Activated T-helper 1 cell treated with anti-CD3 and anti-CD28 coated beads, Interleukin-2, amount 50 U/mL, for 16 hours (primary cell): Measurements from ENCODE around the gene SERPINH1.

Source experiments
- DNase-seq, 2 donors: peaks; one replicate each; pipeline ENCODE4 v3.0.0-alpha.2; 2020; ENCODE audit warnings: low read depth in 1 of 2, low spot score in 1 of 2

SERPINH1 gene

DNA sequence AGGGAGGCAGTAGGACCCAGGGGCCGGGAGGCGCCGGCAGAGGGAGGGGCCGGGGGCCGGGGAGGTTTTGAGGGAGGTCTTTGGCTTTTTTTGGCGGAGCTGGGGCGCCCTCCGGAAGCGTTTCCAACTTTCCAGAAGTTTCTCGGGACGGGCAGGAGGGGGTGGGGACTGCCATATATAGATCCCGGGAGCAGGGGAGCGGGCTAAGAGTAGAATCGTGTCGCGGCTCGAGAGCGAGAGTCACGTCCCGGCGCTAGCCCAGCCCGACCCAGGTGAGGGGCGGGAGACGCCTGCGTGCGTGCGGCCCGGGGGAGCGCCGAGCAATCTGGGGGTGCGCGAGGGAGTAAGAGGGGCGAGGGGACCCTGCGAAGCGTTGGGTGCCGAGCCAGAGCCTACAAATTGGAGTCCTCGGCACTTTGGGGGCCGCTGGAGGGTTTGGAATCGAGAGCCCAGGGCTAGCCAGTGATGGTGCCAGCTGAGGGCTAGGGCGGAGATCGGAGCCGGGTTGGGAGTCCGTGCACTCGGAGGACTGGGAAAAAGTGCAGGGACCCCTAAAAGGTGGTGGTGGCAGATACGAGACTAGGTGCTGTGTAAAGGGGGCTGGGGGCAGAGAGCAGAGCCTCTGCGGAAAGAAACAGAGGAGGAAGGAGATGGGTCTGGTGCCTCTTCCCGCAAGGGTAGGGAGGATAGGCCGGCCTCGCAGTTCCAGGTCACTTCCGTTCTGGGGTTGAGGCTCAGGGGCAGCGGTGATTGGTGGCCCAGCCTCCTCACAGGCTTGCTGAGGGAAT, at the start of gene SERPINH1:
Gene SERPINH1, plus strand, starts transcription at position 206 of the 788 bp plus-strand sequence. CDS start 4,097 bp downstream, outside the sequence.
- peak; percentile 21 to 44 for DNase-seq

DNA sequence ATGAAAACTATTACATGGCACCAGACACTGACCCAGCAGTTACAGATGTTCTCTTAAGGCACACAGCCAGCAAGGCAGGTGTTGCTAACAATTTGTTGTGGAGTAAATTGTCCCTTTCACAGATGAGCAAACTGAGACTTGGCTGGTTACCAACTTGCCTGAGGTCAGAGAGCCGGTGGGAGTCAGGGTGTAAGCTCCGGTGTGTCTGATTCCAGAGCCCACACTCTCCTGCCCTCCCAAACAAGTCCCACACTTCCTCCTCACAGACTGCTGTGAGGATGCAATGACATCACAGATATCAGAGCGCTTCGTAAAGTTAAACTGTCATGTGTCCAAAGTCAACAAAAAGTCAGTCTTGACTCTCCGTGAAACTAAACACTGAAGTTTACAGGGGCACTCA, 48.8 kb upstream of the SERPINH1 start:
- DNase-seq: no peak

DNA sequence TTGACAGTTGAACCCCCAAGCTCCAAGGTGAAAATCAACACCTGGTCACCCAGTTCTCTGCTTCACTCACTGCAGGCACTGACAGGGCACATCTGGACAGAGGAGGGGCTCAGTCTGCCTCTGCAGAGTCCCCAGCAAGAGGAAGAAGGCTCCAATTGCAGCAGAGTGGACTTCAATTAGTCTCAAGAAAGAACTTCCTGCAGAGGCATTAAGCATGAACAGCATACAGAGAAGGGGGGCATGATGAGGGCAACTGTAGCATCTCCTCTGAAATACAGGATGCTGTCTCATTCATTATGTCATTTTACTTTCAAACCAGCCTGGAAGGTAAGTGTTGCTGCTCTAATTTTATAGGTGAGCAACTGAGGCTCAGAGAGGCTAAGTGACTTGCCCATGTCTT, 47.5 kb upstream of the SERPINH1 start:
- DNase-seq: no peak

DNA sequence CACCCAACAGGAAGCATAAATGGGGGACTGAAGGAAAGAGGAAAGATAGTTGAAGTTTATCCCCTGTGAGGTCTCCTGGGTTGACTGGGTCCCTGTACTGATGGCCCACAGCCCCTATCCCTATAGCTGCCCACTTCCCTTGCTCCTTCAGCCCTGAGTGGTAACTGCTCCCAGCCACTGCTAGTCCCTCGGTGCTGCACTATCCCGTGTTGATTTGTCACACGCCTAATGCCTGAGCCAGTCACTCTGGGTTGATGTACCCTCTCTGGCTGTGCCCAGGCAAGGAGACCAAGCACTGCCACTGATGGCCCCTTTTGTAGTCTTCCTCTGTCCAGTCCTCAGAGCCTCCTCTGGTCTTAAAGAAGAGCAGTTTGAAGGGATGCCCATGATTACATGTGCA, 45.9 kb upstream of the SERPINH1 start:
- DNase-seq: no peak

DNA sequence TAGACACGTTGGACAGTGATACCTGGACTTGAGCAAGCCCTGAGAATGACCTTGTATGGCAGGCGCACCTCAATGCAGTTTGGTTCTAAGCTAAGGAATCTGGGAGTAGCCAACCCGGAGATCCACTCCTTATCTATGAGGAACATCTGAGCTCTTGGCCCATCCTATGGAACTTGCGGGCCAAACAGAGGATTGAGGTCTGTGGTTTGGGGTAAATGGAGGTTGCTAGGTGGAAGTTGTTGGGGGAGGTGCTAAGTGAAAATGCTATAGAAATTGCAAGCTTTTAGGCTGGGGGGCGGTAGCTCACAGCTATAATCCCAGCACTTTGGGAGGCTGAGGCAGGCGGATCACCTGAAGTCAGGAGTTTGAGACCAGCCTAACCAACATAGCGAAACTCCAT, 45.2 kb upstream of the SERPINH1 start:
- DNase-seq: no peak

DNA sequence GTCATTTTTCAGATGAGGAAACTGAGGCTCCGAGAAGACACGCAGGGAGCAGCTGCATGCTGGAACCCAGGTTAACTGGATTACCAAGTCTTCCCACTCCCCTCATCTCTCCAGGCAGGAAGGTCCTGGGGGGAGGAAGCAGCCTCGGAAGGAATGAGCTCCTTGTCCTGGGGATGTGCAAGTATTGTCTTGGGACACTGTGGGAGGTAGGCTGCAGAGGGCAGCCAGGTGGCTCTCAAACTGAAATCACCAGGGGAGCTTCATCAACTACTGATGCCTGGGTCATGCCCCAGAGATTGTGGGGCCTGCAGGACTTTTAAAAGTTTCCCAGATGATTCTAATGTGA, 43.9 kb upstream of the SERPINH1 start:
- DNase-seq: no peak

DNA sequence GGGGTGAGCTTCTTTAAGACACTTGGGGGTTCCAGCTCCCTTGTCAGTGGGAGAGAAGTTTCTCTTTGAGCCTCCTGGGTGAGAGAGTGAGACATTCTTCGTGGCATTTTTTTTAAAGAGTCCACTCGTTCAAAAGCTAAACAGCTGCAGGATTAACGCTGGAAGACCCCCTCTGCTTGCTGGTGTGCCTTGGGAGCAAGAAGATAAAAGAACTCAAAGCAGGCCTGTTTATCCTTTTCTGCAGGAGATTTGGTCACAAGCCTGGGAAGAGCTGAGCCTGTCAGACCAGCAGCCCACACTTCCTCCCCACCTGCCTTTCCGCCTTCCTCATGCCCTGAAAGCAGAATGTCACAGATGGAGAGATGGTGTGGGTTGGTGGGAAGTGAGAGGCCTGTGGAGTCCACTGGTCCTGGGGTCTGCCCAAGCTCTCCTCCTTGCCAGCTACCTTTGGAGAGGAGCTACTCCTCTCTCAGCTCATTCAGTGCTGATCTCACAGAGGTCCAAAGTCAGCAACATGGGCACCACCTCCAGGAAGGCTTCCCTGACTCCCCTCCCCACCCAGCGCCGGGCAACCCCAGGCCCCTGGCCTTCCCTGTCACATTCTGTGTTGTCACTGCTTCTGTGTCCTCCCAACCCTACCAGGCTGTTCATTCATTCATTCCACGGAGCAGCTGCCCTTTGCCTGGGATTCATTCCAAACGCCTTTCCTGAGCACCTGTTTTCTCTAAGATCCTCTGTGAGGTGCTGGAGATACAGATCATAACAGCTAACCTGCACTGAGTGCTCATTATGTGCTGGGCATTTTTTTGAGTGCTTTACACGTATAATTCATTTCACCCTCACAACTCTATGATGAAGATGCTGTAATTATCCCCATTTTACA, 43.0 kb upstream of the SERPINH1 start:
- DNase-seq: no peak

DNA sequence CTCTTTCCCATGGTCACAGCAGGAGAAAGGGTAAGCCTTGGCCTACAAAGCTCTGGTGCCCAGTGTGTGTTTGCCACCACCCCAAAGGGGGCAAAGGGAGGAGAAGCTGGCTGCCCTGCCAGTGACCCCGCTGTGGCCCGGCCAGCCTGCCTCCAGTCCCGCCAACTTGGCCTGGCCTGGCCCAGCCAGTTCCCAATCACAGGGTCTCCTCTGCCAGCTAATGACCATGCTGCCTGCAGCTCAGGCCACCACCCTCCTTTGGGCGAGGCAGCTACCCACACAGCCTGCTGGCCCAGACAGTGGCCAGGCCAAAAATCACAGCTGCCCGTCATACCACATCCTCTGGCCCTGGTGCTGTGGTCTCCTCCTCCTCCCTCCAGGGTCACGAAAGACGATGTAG, 41.4 kb upstream of the SERPINH1 start:
- no peak for DNase-seq

DNA sequence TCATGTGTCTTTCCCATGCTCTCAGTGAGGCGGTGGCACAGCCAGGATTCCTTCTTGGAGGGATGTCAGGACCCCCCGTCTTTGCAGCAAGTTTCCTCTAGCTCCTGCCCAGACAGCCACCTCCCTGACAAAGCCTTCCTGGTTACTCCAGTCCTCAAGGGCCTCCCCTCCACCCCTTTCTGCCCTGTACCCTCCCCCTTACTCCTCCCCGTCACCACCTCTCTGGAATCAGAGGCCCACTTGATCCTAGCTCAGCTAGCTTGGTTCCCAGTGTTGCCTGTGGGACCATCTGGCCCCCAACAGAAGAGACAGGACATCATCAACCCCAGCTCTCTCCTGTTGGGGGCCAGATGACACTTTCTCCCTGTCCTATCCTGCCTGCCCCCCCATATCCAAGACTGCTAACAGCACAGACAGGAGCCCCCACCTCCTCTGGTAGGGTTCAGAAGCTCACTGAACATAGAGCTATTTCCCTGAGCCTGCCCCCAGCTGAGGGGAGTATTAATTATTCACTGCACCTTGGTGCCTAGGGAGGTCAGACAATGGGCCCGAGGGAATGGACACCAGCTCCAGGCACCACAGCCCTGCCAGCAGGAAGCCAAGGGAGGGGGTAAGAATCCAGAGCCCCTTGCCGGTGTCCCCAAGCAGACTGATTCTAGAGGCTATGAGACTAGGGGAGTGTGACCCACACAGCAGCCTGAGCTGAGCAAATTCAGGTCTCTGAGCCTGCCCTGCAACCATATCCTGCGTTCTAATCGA, 39.6 kb upstream of the SERPINH1 start:
- DNase-seq: no peak

DNA sequence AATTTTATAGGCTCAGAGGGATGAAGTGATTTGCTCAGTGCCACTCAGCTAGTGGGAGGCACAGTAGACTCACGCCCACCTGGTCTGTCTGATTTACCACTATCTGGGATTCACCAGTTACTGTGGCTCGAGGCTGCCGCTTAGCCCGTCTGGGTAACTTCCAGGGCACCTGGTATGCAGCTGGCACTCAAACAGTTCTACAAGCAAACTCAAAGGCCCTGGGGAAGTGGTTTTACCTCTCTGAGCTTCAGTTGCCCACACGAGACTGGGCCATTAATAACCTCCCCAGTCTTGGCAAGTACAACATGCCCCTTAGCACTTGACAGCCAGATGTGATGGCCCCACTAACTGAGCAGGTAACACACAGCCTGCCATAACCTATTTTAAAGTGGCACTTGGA, 38.9 kb upstream of the SERPINH1 start:
- no peak for DNase-seq

DNA sequence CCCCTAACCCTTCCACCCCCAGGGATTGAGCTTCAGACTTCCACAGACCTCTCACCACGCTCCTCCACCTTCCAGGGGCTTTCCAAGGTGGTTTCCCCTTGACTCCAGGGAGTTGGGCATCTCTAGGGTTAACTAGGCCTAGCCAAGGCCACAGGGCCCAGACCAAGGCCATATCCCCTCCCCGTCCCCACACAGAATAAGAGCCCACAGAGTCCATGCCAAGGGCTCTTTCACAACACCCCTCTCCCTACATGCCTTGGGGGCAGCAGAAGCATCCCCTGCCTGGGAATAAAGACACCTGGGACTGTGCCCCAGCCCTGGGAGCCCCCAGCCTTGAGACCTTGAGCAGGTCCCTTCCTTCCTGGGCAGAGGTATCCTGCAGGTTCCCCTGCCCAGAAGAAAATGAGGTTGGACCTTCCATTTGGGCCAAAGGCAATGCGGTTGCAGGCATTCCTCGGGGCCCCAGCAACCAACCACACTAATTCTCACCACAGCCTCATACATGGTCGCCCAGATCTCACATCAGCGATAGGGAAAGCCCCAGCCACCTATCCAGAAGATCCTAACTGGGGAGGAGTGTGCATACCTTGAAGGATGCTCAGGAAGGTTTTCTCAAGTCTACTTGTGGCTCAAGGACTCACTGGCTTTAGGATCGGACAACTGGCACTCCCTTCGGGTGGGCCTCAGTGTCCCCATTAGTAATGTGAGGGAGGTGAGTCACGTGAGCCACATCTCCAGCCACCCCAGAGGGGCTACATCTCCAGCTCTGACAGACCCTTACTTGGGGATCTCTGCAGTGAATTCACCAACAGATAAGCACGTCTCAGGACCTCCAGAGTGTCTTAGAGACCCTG, 38.0 kb upstream of the SERPINH1 start:
- DNase-seq: no peak

DNA sequence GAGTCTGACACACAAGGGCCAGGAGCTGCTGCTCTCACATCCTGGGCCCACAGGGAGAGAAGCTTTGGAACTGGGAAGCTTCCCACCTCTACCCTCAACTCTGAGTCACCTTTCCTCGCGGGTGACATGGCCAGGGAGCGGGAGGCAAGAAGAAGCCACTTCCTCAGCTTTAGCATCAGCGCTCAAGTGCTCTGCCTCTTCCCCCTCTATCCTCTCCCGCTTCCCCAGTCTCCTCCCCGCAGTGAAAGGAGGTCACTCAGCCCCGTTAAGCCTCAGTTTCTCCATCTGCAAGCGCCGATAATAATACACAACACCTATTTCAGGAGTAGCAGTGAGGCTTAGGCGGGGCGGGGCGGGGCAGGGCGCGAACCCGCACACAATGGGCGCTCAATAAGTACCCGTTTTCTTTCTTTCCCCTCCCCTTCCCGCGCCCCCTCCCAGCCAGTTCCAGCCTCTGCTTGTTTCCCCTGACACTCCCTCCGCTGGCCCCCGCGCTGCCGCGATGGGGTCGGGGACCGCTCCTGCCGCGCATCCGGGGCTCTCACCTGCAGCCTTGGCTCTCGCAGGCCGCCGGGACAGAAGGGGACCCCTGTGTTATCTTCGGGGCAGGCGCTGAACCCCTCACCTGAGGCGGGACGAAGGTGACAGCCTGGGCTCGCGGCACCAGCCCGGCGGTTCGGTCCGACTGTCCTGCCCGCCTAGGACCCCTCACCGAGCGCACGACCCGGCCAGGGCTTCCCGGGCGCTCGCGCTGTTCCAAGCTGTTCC, 37.2 kb upstream of the SERPINH1 start:
- DNase-seq: peak in 1 of 2 donors; percentile 15

DNA sequence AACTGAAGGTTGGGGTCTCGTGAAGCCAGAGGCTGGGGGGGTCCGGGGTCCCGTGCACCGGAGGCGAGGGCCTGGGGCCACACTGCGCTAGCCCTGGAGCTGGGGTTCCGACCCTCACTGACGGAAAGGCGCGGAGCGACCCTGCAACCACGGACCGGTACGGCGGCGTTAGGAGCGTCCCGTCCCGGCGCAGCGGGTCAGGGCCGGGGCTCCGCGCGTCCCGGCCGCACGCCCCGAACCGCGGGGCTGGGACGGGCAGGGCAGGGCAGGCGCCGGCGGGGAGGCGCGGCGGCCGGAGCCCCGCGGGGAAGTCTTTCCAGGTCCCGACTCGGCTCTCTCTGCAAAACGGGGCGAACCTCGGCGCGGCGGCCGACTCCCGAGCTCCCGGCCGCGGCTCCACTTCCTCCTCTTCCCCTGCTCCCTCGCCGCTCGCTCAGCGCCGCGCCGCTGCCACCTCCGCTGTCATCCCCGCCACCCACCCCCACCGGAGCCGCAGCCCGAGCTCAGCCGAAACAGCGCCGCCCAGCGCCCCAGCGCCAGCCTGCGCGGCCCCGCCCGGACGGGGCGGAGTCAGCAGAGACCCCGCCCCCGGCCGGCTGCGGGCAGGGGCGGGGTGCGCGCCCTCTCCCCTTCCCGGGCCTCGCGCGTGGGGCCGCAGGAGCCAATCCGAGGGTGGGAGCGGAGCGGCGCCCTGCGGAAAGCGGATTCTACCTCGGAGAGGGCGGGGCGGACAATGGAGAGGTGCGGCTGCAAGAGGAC, 36.4 kb upstream of the SERPINH1 start, which contains the start of gene GDPD5:
Gene GDPD5, minus strand, starts transcription at position 509 of the 759 bp plus-strand sequence. CDS start 48,206 bp downstream, outside the sequence.
- DNase-seq: peak; percentile 71 to 82

DNA sequence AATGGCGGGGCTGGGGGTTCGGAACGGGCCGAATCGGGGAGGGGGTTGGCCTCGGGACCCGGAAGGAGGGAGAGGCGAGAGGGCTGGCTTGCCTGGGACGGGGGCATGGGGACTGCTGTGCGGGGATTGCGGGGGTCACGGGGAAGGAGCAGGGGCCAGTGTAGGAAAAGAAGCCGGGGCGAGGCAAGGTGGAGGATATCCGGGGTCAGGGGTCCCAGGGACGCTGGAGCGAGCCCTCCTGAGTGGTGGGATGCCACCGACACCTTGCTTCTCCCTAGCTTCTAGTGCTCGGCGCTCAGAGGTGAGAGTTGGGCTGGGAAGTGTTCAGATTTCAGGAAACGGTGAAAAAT, 35.9 kb upstream of the SERPINH1 start:
- no peak for DNase-seq

DNA sequence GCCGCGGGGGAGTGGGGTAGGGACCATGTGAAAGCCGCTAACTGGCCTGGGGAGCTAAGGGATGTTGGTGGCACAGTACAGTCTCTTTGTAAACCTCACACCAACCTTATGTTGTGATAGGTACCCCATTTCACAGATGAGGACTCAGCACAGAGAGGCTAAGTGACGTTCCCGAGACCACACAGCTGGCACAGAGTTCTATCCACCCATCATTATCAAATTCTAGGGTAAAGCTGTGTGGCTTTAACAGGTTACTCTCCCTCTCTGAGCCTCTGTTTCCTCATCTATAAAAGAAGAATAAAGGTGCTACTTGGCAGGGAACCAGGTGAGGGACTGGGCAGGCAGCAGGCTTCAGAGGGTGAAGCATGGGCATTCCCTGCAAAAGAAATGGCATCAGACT, 34.9 kb upstream of the SERPINH1 start:
- no peak for DNase-seq

DNA sequence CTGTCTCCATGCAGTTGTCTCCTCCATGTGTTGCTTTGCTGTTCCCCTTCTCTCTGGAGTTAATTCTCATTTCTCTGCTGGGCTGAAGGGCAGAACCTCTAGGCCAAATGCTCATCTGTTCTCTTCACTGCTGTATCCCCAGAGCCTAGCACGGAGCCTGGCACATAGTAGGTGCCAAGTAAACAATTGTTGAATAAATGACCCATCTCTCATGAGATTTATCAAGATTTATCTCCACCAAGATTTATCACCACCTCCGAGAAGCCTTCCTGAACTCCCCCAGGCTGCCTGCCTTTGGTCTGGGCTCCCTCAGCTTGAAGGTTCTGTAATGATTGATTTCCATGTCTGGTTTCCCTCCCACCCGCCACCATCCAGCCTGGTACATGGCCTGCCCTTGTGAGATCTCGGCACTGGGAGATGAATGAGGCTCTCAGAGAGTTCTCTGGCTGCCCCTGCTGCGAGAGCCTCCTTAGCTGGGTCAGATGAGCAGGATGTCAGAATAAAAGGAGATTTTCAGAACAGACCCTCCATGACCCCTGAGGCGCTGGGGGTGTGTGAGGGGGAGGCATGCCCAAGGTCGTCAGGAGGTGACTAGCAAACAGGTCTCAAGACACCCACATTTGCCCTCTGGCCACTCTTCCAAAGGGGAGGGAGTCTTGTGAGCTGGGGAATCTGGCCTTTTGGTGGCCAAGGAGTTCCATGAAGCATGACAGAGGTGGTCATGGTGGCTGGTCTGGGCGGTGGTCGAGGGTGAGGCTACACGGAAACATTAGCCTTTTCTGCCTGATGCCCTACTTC, 33.9 kb upstream of the SERPINH1 start:
- DNase-seq: no peak

DNA sequence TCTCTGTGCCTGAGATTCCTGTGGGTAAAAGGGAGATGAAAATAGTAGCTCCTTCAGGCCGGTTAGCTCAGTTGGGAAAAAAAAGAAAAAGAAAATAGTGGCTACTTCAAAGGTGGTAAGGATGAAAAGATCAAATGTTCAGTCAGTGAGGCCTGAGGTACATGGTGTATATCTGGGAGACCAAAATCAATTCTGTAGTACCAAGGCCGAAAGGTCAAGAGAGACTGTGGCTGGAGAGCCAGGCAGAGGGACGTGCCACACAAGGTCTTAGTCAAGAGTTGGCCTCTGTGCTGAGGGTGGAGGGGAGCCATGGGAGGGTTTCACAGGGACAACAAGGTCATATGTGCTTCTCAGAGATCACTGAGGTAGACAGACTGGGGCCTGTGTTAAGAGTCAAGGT, 31.5 kb upstream of the SERPINH1 start:
- no peak for DNase-seq

DNA sequence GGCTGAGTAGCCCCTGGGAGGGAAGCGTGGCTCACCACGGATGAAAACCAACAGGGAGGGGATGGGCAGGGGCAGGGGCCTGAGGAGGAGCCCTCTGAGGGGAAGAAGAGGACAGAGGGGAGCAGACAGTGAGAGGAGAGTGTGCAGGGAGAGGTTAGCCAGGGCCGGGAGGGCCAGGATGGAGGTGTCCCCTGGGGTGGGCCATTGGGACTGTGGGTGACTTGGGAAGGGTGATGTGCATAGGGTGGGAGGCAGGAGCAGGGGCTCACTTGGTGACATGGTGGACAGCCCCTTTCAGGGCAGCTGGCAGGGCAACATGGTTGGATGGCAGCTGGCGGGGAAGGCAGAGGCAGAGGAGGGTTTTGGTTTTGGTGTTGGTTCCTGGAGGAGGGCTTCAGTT, 30.7 kb upstream of the SERPINH1 start:
- no peak for DNase-seq
